ENCODE results near the gene BAG1.

DNA sequence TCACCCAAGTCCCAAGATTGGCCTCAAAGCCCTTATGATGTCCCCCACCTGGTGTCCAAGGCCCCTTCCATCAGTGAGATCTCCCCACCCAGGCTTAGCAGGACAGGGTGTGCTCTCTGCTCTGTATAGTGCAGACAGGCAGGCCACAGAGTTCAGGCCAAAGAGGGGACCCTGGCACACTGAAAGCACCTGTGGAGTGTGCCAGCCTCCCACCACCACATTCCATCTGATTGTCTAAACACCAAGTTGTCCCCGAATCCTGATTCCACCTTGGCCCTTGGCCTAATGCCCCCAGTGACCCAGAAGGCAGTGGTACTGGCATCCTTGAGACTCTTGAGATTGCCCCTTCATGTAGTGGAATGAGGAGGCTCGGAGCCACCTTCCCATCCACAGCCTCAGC, 19.2 kb downstream of the BAG1 start:
- TF ChIP-seq, protein P1, sequence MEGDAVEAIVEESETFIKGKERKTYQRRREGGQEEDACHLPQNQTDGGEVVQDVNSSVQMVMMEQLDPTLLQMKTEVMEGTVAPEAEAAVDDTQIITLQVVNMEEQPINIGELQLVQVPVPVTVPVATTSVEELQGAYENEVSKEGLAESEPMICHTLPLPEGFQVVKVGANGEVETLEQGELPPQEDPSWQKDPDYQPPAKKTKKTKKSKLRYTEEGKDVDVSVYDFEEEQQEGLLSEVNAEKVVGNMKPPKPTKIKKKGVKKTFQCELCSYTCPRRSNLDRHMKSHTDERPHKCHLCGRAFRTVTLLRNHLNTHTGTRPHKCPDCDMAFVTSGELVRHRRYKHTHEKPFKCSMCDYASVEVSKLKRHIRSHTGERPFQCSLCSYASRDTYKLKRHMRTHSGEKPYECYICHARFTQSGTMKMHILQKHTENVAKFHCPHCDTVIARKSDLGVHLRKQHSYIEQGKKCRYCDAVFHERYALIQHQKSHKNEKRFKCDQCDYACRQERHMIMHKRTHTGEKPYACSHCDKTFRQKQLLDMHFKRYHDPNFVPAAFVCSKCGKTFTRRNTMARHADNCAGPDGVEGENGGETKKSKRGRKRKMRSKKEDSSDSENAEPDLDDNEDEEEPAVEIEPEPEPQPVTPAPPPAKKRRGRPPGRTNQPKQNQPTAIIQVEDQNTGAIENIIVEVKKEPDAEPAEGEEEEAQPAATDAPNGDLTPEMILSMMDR (IDR thresholded peaks at IDR 0.05), result no peak
- TF ChIP-seq ZFX (IDR thresholded peaks at IDR 0.05; ENCODE audit: borderline replicate concordance), result no peak

Measured in 22Rv1 (cell line).